ENCODE results near the gene BACH1. TPM values are rescaled to one million over a fixed set of nuclear protein-coding genes. Genes with fewer than 3 reads are reported as not detected.

Gene BACH1
- total and polyA plus RNA-seq, 10 of the 15 experiments (the other 5 are each of a cell fraction or from before 2014, with no cell fraction given), result 3.2 to 25.7 (median 10.5) TPM

GRCh38 chr21:29342363-29342957 lies 43.7 kb downstream of the BACH1 start (continued):
- TF ChIP-seq E2F8 (IDR thresholded peaks at IDR 0.05; ENCODE audit: low read depth, partially characterized antibody), result no peak
- peak; percentile 50; the same call in 1 of the 2 replicates for TF ChIP-seq FOXM1 (IDR thresholded peaks at IDR 0.05; ENCODE audit: low read depth, low read length)
- no peak for TF ChIP-seq RELB (IDR thresholded peaks at IDR 0.05; ENCODE audit: low read depth)
- peak; percentile 77 for TF ChIP-seq BCL11A (IDR thresholded peaks at IDR 0.05; ENCODE audit: low read depth, low read length)
- TF ChIP-seq MTA3 (IDR thresholded peaks at IDR 0.05; ENCODE audit: borderline replicate concordance, low read length), result no peak
- no peak for TF ChIP-seq SP1 (IDR thresholded peaks at IDR 0.05; ENCODE audit: low read depth, low read length)
- peak; percentile 88; the same call in 1 of the 2 replicates for TF ChIP-seq ATF2 (IDR thresholded peaks at IDR 0.05; ENCODE audit: low read length)
- TF ChIP-seq CREM (IDR thresholded peaks at IDR 0.05; ENCODE audit: low read depth), result peak; percentile 91
- no peak for TF ChIP-seq MYB (IDR thresholded peaks at IDR 0.05; ENCODE audit: borderline replicate concordance, low read depth, low read length)
- TF ChIP-seq PAX5 (IDR thresholded peaks at IDR 0.05; ENCODE audit: borderline replicate concordance, low read depth, low read length), result peak; percentile 41; the same call in 1 of the 2 replicates
- no peak for TF ChIP-seq RCOR1 (conservative IDR thresholded peaks at IDR 0.05; ENCODE audit: low read depth, low read length)
- TF ChIP-seq WRNIP1 (IDR thresholded peaks at IDR 0.05; ENCODE audit: borderline replicate concordance, low read depth, low read length), result no peak
- TF ChIP-seq FOS (IDR thresholded peaks at IDR 0.05; ENCODE audit: borderline replicate concordance, extremely low read depth, insufficient read length), result no peak
- peak; percentile 83 for TF ChIP-seq NFIC (IDR thresholded peaks at IDR 0.05; ENCODE audit: low read depth, low read length)
- TF ChIP-seq EGR1 (IDR thresholded peaks at IDR 0.05; ENCODE audit: borderline replicate concordance in 1 of 2, low read depth in 2 of 2, low read length in 2 of 2), result no peak
- no peak for TF ChIP-seq HSF1 (IDR thresholded peaks at IDR 0.05; ENCODE audit: low read depth, low read length)
- TF ChIP-seq CUX1 (IDR thresholded peaks at IDR 0.05; ENCODE audit: insufficient replicate concordance, low read depth, low read length), result no peak

All from GM12878 (cell line).